Activated CD4-positive, alpha-beta T cell treated with anti-CD3 and anti-CD28 coated beads, Interleukin-2, amount 50 U/mL, for 16 hours (primary cell): ENCODE measurements around the gene ANKRD30A.
"Not testable (repeated sequence)": the region's sequence is repeated elsewhere in the genome, so short reads cannot be mapped to it uniquely, and the experiment has no call there.

Experiments
- DNase-seq: peaks from one replicate; pipeline ENCODE4 v3.0.0-alpha.2; 2020

Gene ANKRD30A, protein sequence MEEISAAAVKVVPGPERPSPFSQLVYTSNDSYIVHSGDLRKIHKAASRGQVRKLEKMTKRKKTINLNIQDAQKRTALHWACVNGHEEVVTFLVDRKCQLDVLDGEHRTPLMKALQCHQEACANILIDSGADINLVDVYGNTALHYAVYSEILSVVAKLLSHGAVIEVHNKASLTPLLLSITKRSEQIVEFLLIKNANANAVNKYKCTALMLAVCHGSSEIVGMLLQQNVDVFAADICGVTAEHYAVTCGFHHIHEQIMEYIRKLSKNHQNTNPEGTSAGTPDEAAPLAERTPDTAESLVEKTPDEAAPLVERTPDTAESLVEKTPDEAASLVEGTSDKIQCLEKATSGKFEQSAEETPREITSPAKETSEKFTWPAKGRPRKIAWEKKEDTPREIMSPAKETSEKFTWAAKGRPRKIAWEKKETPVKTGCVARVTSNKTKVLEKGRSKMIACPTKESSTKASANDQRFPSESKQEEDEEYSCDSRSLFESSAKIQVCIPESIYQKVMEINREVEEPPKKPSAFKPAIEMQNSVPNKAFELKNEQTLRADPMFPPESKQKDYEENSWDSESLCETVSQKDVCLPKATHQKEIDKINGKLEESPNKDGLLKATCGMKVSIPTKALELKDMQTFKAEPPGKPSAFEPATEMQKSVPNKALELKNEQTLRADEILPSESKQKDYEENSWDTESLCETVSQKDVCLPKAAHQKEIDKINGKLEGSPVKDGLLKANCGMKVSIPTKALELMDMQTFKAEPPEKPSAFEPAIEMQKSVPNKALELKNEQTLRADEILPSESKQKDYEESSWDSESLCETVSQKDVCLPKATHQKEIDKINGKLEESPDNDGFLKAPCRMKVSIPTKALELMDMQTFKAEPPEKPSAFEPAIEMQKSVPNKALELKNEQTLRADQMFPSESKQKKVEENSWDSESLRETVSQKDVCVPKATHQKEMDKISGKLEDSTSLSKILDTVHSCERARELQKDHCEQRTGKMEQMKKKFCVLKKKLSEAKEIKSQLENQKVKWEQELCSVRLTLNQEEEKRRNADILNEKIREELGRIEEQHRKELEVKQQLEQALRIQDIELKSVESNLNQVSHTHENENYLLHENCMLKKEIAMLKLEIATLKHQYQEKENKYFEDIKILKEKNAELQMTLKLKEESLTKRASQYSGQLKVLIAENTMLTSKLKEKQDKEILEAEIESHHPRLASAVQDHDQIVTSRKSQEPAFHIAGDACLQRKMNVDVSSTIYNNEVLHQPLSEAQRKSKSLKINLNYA (N-terminal part only)

DNA sequence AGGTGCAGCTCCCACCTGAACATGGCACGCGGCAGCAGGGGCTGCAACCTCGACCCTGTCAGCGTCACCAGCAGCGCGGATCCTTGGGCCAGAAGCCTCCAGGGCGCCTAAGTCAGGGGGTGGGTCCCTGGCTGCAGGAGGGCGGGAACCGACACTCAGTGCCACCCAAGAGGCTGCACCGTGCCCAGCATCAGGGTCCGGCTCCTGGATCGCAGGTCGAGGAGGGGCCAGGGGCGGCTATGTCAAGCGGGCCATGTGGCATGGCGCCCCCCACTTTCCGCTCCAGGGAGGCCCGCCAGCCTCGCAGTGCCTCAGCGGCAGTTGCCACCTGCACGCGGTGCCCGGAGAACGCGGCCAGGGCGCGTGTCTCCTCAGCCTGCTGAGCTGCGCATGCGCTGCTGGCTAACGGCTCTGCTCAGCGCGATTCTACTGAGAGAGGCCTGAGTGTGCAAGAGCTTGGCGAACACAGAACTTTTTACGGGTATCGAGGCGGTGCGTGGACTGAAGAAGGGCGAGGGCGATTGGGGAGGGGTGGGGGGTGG is at the start of gene ANKRD30A:
TSS of gene ANKRD30A (plus strand) at position 408 of the 542 bp plus-strand sequence. CDS start 190 bp downstream, outside the sequence.
- no peak for DNase-seq

DNA sequence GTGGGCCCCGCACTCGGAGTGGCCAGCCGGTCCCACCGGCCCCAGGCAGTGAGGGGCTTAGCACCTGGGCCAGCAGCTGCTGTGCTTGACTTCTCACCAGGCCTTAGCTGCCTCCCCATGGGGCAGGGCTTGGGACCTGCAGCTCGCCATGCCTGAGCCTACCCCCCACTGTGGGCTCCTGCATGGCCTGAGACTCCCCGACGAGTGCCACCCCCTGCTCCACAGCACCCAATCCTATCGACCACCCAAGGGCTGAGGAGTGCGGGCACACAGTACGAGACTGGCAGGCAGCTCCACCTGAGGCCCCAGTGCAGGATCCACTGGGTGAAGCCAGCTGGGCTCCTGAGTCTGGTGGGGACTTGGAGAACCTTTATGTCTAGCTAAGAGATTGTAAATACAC is 49.3 kb upstream of the ANKRD30A start:
- not testable (repeated sequence) for DNase-seq

DNA sequence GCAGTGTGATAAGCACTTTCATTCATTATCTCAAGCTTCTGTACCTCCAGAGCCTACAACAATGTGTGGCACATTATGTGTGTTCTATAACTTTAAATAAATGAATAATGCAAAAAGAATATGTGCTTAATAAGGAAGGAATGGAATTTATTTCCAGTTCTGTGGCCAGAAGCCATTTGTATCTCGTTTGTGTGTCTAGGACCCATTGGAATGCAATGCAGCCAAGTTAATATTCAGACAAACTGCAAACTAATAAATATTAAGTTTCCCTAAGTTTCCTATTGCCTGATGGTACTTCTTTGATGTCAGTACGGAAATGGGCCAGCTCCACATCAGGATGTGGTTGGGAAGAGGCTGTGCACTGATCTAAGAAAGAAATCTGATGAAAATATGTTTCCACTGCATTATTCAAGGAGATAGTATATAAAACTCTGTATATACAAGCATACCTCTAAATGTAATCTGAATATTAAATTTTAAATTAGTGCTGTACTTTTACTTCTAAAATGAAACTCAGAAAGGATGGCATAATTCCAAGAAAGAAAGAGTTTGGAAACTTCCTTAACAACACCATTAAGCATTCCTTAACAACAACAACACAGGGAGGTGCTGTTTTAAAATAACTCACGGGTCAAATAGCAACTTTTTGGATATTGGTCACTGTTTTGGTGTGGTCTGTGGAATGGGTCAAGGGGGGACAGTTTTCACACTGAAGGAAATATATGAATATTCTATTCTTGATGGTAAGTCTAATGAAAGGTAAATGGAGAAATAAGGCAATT is 29.4 kb upstream of the ANKRD30A start:
- DNase-seq: no peak

DNA sequence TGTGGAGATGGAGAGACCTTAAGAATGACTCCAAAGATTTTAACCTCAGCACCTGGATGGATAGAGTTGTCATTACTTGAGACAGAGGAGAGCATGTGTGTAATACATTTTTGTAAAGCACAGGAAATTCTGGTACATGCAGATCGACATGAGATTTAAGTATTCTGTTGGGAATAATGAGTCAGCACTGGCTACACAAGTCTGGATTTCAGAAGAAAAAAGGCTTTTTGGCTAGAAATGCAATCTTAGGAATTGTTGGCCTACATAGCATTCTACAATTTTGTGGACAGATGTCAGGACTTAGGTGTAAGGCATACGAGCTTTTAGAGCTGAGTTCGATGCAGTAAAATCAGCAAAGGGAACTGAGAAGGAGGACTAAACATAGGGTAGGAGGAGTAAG is 24.1 kb upstream of the ANKRD30A start:
- no peak for DNase-seq

DNA sequence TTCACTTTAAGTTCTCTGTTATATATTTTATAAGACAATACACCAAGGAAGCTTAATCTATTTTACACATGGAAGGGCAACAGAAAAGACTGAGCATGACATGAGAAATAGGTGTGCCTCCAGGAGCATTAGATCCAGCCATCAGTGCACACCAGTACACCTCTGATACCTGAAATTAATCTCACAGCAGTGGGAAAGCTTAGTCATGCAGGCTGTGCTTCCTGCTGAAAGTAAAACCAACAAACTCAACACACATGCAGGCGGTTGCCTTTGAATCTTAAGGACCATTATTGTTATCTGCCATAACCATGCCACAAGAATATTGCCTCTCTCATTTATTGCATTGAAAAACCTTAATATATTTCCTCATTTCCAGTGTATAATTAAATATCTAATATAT is 16.4 kb upstream of the ANKRD30A start:
- no peak for DNase-seq

DNA sequence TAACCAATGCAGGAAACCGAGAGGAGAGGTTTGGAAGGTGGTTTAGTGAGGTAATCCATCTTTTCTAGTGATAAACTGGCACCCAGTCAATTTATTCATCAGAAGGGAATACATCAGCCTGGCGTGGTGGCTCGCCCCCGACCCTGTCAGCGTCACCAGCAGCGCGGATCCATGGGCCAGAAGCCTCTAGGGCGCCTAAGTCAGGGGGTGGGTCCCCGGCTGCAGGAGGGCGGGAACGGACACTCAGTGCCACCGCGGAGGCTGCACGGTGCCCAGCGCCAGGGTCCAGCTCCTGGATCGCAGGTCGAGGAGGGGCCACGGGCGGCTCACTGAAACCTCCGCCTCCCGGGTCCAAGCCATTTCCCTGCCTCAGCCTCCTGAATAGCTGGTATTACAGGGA is 866 bp upstream of the ANKRD30A start:
- no peak for DNase-seq

DNA sequence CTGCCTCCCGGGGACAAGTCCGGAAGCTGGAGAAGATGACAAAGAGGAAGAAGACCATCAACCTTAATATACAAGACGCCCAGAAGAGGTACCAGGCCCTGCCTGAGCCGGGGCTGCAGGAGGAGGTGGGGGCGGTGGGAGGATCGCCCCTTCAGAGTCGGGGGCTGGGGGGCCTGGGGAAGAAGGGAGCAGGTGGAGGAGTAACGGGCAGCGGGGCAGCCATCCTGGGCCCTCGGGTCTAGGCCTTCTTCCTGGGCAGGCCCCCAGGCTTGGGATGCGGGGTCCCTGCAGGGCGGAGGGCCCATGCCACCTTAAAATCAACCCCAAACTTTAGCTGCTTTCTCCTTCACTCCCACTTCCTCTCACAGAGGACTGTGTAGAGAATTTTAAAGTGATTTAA is 523 bp downstream of the ANKRD30A start:
- no peak for DNase-seq

DNA sequence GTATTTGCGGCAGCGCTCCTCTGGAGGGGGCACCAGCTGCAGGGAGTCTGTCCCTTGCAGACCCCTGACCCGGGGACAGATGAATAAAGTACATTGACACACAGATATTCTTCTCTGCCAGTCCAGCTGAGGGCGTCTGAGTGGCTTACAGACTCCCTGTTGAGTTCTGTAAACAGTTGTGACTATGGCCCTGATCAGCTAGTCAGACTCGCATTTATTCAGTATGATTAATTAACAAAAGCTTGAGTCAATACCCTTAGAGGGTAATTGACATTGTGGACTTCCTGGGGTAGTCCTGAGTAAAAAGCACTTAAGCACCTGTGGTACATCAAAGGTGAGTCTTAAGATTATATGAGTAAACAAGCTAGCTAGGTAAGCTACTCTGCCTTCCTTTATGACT is 21.0 kb downstream of the ANKRD30A start:
- no peak for DNase-seq

DNA sequence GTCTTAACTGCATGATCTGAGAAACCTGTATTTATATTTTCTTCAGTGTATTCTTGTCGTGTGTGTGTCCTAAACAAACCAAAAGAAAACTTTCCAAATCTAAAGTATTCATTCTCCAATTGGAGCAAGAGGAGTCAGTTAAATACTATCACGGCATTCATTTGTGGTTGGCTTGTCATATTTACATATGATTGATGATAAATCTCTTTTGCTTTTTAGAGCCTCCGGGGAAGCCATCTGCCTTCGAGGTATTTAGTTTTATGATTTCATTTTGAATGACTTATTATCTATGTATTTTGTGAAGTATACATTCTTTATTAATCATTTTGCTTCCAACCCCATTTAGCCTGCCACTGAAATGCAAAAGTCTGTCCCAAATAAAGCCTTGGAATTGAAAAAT is 37.0 kb downstream of the ANKRD30A start:
- DNase-seq: not testable (repeated sequence)

DNA sequence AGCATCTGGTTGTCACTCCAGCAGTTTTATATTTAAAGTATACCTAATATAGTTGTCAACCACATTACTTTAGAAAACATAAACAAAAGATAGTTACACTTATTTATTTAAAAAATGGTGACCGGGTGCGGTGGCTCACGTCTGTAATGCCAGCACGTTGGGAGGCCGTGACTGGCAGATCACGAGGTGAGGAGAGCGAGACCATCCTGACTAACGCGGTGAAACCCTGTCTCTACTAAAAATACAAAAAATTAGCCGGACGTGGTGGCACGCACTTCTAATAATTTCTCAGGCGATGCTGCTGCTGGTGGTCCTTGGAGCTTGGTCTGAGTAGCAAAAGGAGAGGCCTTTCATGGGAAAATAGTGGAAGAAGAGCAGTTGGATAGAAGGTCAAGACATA is 46.5 kb downstream of the ANKRD30A start:
- not testable (repeated sequence) for DNase-seq

DNA sequence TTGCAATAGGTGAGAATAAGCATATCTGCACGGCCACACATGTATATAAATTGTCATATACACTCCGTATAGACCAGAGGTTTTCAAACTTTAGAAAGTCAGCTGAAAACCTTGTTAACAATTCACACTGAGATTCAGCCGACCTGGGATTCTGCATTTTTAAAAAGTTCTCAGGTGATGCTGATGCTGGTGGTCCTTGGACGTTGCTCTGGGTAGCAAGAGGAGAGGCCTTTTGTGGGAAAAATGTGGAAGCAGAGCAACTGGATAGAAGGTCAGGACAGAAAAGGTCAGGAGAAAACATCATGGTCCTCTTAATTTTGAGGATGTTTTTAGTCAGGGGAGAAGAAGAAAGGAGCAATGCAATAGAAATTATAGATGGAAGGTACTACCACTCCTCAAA is 52.9 kb downstream of the ANKRD30A start:
- not testable (repeated sequence) for DNase-seq

DNA sequence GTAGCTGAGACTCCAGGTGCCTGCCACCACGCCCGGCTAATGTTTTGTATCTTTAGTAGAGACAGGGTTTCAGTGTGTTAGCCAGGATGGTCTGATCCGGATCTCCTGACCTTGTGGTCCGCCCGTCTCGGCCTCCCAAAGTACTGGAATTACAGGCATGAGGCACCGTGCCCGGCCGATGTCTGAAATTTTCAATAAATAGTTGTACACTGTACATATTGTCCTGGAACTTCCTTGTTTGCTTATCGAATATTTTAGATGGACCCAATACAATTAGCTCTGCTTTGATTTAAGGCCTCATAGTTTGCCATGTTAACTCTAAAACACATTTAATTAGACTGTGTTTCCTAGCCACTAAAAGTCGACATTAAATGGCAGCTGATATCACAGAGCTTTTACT is 57.3 kb downstream of the ANKRD30A start:
- not testable (repeated sequence) for DNase-seq

DNA sequence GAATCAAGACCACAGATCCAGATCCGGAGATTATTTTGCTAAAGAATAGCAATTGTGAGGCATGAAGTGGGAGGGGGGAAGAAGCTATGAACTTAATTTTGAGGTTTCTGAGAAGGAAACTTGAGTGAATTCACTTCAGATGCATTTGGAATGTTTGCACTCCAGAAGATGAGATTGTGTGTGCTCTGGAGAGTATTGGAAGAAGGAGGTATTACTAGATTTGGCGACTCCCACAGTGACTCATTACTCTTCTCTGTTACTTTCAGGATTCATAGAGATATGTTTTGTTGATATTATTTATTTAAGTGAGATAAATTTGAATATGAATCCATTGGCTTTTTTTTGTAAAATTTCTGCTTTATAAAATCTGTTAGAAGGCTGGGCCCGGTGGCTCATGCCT is 80.7 kb downstream of the ANKRD30A start:
- no peak for DNase-seq

DNA sequence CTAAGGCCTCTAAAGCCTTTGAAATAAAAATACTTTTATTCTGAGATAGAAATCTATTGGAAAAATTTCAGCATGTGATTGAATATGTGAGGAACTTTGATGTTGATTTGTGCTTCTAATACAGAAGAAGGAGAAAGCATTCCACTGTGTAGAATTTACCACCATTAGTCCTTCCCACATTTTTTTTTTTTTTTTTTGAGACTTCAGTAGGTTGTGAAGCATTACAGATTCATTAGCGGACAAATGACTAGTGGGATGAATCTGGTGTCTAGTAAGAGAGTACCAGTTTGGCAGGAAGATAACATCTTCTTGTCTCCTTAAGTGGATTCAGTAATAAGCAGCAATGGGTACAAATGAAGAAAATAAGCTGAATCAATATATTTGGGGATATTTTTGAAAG is 95.5 kb downstream of the ANKRD30A start:
- DNase-seq: no peak

DNA sequence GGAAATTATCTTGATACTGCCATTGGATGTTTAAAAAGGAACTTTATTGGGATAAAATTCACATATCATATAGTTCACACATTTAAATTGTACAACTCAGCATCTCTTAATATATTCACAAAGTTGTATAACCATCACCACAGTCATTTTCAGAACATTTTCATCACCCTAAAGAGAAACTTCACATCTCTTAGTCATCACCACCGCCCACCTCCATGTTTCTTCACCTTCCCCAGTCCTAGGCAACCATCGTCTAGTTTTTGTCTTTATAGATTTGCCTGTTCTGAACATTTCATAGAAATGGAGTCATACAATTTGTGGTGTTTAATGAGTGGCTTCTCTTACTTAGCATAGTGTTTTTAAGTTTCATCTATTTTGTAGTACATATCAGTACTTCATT is 96.6 kb downstream of the ANKRD30A start:
- DNase-seq: no peak

DNA sequence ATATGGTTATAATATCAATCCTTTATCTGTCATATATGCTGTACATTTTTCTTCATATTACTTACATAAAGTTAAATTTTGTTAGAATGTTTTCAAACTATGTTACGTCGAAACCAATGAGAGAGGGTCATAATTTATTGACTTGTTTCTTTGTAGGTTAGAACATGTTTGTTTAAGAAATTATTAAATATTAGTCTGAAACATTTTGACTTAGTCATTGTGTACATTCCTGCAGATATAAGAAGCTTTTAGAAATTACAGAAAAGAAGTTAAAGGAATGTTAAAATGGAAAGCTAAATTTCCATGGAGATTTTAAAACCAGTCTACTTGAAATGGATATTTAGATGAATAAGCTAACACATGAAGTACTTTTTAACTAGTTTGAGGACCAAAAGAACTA is 99.8 kb downstream of the ANKRD30A start:
- no peak for DNase-seq

DNA sequence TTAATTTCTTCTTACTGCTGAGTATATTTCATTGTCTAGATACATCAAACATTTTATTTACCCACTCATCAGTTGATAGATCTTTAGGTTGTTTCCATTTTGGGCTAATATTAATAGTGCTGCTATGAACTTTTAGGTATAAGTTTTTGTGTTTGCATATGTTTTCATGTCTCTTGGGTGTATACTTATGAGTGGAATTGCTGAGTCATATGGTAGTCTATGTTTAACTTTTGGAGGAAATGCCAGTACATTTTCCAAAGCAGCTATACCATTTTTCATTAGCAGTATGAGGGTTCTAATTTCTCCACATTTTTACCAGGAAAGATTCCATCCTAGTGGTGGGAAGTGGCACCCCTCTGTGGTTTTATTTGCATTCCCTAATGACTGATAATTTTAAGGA is 101.1 kb downstream of the ANKRD30A start:
- DNase-seq: no peak

DNA sequence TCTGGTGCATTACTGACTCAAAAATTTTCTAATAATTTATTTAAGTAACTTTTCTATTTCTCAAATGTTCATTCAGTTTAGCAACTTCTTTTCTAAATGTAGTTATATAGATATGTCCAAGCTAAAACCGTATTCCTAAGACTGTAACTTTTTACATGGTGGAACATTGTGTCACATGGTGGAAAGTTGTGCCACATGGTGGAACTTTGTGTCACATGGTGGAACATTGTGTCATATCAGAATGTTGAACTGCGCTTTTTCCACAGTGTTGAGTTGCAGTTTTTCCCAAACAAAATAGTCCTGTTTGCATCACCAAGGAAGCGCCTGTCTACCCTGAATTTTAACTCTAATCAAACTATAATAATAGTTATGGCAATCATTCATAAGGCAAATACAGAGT is 109.3 kb downstream of the ANKRD30A start:
- DNase-seq: no peak

DNA sequence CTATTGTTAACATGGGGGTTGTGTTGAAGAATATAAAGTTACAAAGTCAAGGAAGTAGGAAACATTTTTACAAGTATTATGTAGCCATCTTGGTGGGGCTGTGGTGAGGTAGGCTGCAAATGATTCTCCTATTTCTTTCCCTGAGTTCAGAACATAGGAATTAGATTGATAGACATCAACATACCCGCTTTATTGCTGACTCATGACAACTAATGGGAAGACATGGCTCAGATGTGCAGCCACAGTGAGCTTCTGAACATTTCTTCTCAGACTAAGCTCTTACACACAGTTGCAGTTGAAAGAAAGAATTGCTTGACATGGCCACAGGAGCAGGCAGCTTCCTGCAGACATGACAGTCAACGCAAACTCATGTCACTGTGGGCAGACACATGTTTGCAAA is 110.7 kb downstream of the ANKRD30A start:
- no peak for DNase-seq

DNA sequence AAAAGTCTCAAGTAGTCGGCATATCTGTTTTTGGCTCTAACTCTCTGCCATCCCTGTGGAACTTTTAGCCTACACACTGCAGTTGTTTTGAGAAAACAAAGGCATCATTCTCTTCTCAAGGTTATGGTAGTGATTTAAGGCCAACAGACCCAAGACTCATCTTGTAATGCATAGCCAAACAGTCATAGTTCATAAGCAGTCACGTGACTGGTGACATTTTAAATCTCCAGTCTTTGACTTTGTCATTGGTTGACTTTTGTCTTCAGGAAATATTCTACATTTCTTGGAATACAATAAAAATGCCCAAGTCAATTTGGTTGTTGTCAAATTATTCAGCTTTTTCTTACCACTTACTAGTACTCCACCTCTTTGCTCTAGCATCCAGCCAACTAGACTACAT is 114.8 kb downstream of the ANKRD30A start:
- DNase-seq: no peak

DNA sequence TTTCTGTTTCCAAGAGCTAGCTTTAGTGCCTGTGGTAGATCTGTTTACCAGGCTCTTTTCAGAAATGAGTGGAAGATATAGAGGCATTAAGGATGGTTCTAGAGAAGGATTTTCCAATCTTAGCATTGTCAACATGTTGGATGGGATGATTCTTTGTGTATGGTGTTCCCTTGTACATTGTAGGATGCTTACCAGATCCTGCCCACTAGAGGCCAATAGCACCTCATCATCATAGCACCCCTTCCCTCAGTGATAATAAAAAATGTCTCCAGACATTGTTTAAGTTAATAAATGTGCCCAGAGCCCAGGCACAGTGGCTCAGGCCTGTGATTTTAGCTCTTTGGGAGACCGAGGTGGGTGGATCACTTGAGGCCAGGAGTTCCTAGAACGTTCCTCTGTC is 121.2 kb downstream of the ANKRD30A start:
- DNase-seq: no peak

DNA sequence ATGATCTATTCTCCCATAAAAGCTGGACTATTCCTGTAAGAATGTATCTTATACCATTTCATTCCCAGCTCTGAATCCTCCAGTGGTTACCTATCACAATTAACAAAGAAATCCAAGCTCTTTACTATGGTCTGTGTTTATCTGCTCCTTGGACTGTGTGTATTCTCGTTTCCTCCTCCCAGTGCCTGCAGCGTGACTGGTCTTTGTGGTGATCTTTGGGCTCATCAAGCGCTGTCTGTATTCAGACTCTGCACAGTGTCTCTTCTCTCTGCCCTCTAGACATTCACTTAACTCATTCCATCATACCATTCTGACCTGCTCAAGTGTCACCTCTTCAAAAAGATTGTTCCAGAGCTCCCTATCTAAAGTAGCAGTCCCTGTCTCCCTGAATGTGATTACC is 130.4 kb downstream of the ANKRD30A start:
- DNase-seq: not testable (repeated sequence)
